Epidermal melanocyte (primary cell): ENCODE measurements around the gene WHRN.

ENCODE experiments used
- DNase-seq: peaks from one replicate; pipeline ENCODE4 v3.0.0; 2011; ENCODE audit warnings: low spot score; ENCODE audit not compliant: insufficient read length

WHRN gene

DNA sequence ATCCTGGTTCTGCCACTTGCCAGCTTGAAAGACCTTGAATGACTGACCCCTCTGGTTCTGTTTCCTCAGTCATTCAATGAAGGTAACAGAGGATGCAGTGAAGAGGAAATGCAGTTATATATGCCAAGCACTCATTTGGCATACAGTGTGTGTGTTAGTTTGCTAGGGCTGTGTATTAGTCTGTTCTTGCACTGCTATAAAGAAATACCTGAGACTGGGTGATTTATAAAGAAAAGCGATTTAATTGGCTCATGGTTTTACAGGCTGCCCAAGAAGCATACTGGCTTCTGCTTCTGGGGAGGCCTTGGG lies 8.6 kb upstream of the WHRN start:
- no peak for DNase-seq

GRCh38 chr9:114513055-114513958 lies 8.0 kb upstream of the WHRN start:
- no peak for DNase-seq

DNA sequence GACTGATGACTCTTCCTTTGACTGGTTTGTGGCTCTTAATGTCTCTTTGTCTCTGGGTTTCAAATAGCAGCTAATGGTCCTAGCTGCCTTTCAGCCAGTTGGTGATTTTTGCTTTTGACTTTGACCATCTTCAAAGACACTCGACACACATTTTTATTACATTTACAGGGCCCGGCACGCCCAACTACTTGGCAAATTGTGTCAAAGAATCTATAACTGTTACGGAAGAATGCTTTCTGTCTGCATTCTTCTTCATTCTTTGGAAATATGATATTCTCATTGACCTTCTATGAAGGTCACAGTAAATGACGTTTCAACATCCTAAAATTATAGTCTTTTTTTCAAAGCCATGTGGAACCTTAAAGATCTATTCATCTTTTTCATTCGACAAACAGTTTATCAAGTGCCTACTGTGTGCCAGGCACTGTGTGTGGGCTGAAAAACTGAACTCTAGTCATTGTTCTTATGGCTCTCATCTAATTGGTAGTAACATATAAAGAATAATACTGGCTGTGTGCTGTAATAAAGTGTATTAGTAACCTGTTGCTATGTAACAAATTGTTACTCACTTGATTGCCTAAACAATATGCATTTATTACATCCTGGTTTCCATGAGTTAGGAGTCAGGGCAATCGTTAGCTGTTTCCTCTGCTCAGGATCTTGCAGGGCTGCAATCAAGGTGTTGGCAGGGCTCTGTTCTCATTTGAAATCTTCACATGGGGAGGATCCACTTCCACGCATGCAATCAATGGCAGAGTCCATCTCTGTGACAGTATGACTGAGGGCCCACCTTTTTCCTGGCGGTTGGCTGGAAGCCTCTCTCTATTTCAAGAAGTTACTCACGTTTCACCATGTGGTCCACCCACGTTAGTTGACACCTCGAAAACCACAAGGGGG lies 7.0 kb upstream of the WHRN start:
- DNase-seq, result no peak

GRCh38 chr9:114507726-114508125 lies 2.5 kb upstream of the WHRN start:
- DNase-seq, result no peak

GRCh38 chr9:114506082-114506390 lies 763 bp upstream of the WHRN start:
- no peak for DNase-seq

- DNase-seq, result peak; percentile 32
Measured at GRCh38 chr9:114504341-114505186, 709 bp downstream of the WHRN start.

DNA sequence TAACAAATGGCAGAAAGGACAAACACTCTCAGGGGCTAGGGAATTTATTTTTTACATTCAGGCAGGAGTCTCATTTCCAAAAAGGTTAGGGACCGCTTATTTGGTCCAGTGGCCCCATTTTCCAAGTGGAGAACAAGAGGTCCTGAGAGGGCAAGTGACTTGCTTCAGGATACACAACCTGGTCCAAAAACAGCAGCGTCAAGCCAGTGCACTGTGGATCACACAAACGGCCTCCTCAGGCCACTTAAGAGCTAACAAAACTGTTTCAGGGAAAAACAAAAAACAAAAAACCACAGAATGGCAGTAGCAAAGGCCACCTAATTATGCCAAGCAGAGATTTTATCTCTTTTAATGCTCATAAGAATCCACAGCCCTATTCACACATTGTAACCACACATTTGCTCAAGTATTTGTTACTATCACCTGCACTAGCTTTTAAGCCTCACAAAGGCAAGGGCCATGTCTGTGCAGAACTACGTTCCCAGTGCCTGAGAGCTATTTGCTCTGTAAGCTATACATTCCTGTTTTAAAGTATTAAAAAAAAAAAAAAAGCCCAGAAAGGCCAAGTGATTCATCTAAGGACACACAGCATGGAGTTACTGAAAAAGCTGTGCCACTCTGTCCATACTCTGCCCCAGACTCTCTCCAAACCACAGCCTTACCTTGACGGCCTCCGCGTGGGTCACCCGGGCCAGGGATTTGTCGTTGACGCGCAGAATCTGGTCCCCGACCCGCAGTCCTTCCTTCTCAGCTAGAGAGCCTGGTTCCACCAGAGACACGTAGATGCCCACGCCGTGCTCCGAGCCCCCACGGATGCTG lies 1.5 kb downstream of the WHRN start:
- DNase-seq, result no peak

GRCh38 chr9:114503009-114503408 lies 2.3 kb downstream of the WHRN start:
- no peak for DNase-seq

DNA sequence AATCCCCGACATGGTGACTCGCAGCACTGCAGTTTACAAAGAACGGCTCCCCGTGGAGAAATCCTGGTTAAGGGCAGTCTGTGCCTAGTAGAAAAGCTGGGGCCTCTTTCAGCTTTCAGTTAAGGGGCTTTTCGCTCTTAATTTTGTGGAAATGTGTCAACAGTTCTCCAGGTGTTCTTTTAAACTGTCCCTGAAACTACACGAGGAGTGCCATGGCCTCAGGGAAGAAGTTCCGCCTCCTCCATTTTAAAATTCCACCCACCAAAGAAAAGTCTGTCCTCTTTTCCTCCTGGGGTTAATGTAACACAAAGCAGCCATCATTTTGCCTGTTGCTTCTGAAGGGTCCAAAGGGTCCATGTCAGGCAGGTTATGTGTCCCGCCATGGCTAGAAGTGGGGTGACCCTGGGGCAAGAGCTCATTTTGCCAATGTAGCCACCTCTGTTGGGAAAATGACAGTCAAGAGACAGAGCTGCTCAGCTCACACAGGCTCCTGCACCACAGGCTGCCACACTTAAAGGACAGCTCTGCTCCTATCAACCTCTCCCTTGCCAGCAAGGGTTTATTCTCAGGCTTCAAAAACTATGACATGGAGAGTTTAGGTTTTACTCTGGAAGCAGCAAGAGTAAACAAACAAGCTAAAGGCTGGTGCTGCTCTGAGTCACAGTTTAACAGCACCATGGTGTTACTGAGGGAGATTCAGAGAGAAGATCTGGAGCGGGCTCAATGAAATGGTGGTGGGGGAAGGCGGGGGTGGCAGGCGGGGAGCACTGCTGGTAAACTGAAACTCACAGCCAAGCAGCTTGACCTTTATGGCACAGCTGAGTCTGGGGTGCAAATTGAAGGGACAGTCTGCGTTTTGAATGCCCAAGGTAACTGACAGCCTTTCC lies 3.2 kb downstream of the WHRN start:
- no peak for DNase-seq

GRCh38 chr9:114500697-114501292 lies 4.5 kb downstream of the WHRN start:
- DNase-seq, result no peak

- DNase-seq, result no peak
Measured at GRCh38 chr9:114499941-114500696, 5.2 kb downstream of the WHRN start.

- no peak for DNase-seq
Measured at GRCh38 chr9:114499528-114499927, 5.7 kb downstream of the WHRN start.

DNA sequence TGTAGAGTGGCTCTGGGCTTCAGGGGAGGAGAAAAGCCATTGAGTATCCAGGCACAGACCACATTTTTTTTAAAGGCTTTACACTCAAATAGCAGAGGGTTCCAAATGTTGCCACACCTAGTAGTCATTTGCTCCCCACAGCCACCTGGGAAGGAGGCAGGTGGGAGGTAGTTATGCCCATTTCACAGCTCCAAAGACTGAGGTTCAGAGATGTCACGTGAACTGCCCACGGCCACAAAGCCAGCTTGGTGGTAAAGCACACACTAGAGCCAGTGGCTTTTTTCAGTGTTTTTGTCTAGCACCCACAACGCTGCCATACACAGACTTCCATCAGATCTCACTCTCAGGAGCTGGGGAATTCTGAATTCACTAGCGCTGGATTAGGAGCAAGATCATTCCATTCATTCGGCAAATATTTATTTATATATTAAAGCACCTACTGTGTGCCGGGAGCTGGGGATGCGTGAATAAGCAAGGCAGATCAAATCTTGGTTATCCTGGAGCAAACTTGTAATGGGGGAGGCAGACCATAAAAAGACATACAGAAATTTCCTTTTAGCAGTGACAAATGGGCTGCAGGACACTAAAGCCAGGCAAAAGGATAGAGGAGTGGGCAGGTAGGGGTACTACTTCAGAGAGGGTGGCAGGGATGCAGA lies 7.4 kb downstream of the WHRN start:
- no peak for DNase-seq

GRCh38 chr9:114497236-114497635 lies 8.0 kb downstream of the WHRN start:
- no peak for DNase-seq

GRCh38 chr9:114496011-114496410 lies 9.3 kb downstream of the WHRN start:
- DNase-seq, result no peak

GRCh38 chr9:114494776-114495569 lies 10.3 kb downstream of the WHRN start:
- no peak for DNase-seq

DNA sequence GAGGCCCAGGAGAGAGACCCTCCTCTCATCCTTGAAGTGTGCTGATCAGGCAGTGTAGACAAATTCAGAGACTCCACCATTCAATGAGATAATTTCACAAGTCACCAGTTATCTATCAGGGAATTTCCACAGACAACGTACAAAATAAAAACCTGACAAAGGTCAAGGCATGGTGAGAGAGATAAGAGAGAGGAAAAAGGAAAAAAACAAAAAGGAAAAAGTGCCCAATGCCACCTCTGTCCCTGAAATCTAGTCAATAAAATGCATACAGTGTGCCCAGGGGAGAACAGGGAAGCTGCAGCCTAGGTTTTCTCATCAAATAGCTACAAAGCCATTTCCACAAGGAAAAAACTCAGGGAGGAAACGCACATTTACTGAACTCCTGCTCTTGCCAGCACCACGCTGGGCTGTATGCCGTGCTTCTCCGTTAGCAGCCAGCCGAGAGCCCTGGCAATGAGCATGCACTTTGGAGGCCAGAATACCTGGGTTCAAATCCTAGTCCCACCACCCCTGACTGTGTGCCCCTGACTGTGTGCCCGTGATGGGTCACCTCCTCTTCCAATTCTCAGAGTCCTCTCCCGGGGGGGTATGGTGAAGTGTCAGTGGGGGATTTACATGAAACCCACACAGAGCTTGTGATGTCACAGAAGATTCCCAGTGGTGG lies 11.6 kb downstream of the WHRN start:
- DNase-seq, result no peak
